HUES48 (cell line): ENCODE results near the gene GRIN2D.

Experiments
- H3K27ac ChIP-seq: one replicate; pipeline ENCODE4 v1.7.0; 2013; ENCODE audit warnings: low read depth, low read length, inconsistent platforms
- H3K27me3 ChIP-seq: 2 replicates; pipeline ENCODE4 v1.6.1; 2013; ENCODE audit warnings: mild to moderate bottlenecking, low read length; ENCODE audit not compliant: control insufficient read depth, insufficient read depth
- H3K36me3 ChIP-seq: 2 replicates; pipeline ENCODE4 v1.6.1; 2013; ENCODE audit warnings: low read length; ENCODE audit not compliant: control insufficient read depth, insufficient read depth
- H3K4me1 ChIP-seq: 2 replicates; pipeline ENCODE4 v1.6.1; 2013; ENCODE audit warnings: mild to moderate bottlenecking, low read length; ENCODE audit not compliant: control insufficient read depth, insufficient read depth
- H3K4me3 ChIP-seq: 2 replicates; pipeline ENCODE4 v1.5.1; 2013; ENCODE audit warnings: mild to moderate bottlenecking, low read depth, low read length
- H3K9ac ChIP-seq: 2 replicates; pipeline ENCODE4 v1.6.1; 2013; ENCODE audit warnings: mild to moderate bottlenecking, low read depth, low read length, moderate library complexity
- H3K9me3 ChIP-seq: 2 replicates; pipeline ENCODE4 v1.6.1; 2013; ENCODE audit warnings: low read length; ENCODE audit not compliant: control insufficient read depth, insufficient read depth

GRIN2D gene

DNA sequence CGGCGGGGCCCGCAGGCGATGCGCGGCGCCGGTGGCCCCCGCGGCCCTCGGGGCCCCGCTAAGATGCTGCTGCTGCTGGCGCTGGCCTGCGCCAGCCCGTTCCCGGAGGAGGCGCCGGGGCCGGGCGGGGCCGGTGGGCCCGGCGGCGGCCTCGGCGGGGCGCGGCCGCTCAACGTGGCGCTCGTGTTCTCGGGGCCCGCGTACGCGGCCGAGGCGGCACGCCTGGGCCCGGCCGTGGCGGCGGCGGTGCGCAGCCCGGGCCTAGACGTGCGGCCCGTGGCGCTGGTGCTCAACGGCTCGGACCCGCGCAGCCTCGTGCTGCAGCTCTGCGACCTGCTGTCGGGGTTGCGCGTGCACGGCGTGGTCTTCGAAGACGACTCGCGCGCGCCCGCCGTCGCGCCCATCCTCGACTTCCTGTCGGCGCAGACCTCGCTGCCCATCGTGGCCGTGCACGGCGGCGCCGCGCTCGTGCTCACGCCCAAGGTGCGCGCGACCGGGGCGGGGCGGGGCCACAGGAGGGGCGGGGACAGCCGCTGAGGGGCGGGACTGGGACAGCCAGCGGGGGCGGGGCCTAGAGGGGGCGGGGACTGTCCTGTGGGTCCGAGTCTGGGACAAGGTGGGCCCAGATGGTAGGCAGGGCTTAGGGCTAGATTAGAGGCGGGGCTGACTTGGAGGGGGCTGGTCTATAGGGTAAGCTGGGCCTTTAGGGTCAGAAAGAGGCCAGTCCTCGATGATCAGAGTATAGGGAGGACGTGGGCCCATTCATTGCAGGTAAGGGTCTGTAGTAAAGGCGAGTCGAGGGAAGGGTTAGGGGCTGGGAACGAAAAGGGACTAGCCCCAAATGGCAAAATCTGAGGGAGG, 5.1 kb downstream of the GRIN2D start:
- H3K9ac ChIP-seq: peak overlapping the region; percentile 65; the same call in 1 of the 2 replicates
- peaks cover 34% of the 10 kb centered on the region for H3K4me1 ChIP-seq
- H3K9me3 ChIP-seq: no peaks in the 10 kb centered on the region
- H3K27me3 ChIP-seq: peaks cover 46% of the 10 kb centered on the region
- no peaks in the 10 kb centered on the region for H3K36me3 ChIP-seq
- H3K27ac ChIP-seq: no peak overlapping the region
- H3K4me3 ChIP-seq: peak overlapping the region; percentile 70

DNA sequence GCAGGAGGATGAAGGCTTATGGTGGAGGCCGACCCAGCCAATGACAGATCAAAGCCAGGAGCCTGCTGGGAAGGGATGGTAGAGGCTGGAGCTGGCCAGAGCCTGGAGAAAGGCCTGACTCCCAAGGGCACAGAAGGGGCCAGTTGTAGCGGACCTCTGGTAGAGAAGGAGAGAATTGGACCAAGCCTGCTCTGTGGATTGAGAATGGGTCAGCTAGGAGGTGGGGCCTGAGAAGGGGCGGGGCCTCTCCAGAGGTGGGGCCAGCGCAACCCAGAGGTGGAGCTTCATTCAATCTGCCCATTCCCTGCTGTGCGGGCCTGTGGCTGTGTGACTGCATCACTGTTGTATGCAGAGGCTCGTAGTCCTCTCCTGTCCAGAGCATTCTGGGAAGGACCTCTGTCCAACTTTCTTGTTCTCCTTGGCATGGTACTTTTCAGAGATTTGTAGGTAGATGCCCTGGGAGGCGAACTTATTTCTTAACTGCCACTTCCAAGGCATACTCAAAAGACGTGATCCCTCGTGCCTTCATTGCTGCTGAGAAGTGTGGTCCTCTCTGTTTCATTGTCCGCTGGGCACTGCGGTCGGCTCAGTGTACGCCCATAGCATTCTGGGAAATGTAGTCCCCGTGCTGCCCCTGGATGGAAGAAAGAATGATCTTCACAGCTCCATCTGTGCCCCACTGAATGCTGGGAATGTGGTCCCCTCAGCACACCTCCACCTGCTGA, 6.7 kb downstream of the GRIN2D start:
- Histone ChIP-seq H3K4me1 (peaks cover 31% of the 10 kb centered on the region), H3K36me3 (no peaks in the 10 kb centered on the region), H3K9me3 (no peaks in the 10 kb centered on the region), H3K4me3 (peak overlapping the region; percentile 53), H3K27me3 (peaks cover 30% of the 10 kb centered on the region), H3K9ac (peak overlapping the region; percentile 44; the same call in 1 of the 2 replicates), H3K27ac (peak overlapping the region; percentile 62)

DNA sequence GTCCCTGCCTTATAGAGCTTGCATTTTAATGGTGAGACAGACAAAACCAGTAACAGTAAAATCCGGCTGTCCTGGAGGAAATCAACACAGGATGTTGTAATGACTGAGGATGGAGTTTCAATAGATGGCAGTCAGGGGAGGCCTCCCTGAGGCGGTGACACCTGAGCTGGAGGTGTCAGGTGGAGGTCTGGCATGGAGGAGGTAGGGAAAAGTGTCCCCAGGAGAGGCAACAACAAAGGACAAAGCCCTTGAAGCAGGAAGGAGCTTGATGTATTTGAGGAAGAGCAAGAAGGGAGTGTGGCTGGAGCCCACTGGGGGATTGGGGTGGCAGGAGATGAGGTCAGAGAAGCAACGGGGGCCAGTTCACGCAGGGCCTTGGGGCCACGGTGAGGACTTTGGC, 7.8 kb downstream of the GRIN2D start:
- Histone ChIP-seq H3K9me3 (no peaks in the 10 kb centered on the region), H3K27ac (no peak overlapping the region), H3K36me3 (no peaks in the 10 kb centered on the region), H3K9ac (no peak overlapping the region), H3K27me3 (peaks cover 19% of the 10 kb centered on the region), H3K4me1 (peaks cover 24% of the 10 kb centered on the region), H3K4me3 (no peak overlapping the region)

DNA sequence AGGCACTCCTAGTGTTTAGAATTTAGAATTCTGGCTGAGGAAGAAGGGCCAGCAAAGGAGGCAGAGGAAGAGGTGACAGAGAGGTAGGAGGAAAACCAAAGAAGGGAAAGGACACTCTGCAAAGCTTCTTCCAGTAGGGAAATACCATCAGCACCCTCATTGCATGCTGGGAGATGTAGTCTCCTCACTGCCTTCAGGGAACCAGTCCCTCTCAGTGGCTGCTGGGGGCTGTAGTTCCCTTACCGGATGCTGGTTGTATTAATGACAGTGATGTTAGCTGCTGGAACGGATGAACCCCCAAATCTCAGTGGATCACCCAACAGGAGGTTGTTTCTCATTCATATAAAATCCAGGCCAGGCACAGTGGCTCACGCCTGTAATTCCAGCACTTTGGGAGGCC, 10.1 kb downstream of the GRIN2D start:
- Histone ChIP-seq H3K9ac (no peak overlapping the region), H3K9me3 (no peaks in the 10 kb centered on the region), H3K4me1 (peaks cover 23% of the 10 kb centered on the region), H3K27ac (no peak overlapping the region), H3K36me3 (no peaks in the 10 kb centered on the region), H3K4me3 (no peak overlapping the region), H3K27me3 (no peaks in the 10 kb centered on the region)

DNA sequence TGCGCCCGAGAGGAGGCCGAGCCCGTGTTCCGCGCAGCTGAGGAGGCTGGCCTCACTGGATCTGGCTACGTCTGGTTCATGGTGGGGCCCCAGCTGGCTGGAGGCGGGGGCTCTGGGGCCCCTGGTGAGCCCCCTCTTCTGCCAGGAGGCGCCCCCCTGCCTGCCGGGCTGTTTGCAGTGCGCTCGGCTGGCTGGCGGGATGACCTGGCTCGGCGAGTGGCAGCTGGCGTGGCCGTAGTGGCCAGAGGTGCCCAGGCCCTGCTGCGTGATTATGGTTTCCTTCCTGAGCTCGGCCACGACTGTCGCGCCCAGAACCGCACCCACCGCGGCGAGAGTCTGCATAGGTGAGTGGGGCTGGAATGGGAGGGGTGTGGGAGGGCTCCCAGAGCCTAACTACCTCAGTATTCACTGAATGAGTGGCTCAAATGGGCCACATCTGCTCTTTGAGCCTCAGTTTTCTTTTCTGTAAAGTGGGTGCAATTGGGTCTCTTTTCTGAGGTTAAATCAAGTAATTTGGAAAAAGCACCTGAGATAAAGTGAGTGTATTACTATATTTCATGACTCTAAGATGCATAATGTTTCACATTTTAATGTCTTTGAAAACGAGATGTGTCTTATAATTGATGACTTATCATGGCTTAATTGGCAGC, 11.7 kb downstream of the GRIN2D start:
- H3K27ac ChIP-seq: no peak overlapping the region
- no peaks in the 10 kb centered on the region for H3K36me3 ChIP-seq
- H3K9ac ChIP-seq: no peak overlapping the region
- no peaks in the 10 kb centered on the region for H3K9me3 ChIP-seq
- H3K4me1 ChIP-seq: peaks cover 20% of the 10 kb centered on the region
- H3K27me3 ChIP-seq: no peaks in the 10 kb centered on the region
- no peak overlapping the region for H3K4me3 ChIP-seq

DNA sequence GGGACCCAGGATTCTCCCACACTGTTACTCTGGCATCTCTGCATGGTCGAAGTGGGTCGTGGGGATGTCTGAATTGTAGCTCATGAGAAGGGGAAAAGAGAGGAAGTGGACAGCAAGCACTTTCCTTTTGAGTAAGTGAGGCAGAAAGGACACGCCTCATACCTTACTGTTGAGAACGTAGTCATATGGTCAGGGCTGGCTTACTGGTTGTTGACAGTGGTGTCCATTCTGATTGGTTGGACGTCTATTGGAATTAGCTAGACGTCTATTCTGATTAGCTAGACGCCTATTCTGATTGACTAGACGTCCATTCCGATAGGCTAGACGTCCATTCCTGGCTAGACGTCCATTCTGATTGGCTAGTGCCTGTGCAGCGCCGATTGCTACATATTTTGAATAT, 12.4 kb downstream of the GRIN2D start:
- Histone ChIP-seq H3K27me3 (no peaks in the 10 kb centered on the region), H3K9ac (no peak overlapping the region), H3K9me3 (no peaks in the 10 kb centered on the region), H3K27ac (no peak overlapping the region), H3K4me3 (no peak overlapping the region), H3K36me3 (no peaks in the 10 kb centered on the region), H3K4me1 (peaks cover 15% of the 10 kb centered on the region)

DNA sequence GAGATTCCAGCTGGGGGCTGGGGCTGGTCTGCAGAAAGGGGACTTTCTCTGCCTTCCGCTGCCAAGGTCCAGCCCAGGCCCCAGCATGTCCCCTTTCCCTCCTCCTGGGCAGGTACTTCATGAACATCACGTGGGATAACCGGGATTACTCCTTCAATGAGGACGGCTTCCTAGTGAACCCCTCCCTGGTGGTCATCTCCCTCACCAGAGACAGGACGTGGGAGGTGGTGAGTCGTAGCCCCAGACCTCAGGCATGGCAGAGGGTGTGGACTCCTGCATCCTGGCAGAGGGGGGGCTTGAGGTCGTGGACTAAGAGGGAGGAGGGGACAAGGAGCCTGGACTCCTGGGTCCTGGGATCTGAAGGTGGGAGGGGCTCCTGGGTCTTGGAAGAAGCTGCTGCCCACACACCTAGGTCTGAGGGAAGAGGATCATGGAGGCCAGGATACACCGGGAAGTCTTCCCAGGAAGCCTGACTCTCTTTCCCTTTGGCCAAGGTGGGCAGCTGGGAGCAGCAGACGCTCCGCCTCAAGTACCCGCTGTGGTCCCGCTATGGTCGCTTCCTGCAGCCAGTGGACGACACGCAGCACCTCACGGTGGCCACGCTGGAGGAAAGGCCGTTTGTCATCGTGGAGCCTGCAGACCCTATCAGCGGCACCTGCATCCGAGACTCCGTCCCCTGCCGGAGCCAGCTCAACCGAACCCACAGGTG, 20.6 kb downstream of the GRIN2D start:
- Histone ChIP-seq H3K36me3 (no peaks in the 10 kb centered on the region), H3K9ac (no peak overlapping the region; the same call in 1 of the 2 replicates), H3K4me3 (peak overlapping the region; percentile 67), H3K27ac (peak overlapping the region; percentile 78), H3K27me3 (no peaks in the 10 kb centered on the region), H3K4me1 (peaks cover 19% of the 10 kb centered on the region; the same call in 1 of the 2 replicates), H3K9me3 (no peaks in the 10 kb centered on the region)

DNA sequence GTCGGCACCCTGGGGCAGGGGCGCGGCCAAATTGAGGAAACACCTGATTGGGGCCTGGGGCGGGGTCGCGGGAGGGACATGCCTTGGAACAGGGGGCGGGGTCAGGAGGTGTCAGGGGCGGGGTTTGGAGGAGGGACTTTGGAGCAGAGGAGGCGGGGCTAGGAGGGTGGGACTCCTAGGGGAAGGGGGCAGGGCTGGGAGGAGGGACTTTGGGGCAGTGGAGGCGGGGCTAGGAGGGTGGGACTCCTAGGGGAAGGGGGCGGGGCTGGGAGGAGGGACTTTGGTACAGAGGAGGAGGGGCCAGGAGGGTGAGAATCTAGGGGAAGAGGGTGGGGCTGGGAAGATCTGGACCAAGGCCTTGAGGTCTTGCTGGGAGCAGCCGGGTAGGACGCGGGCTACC, 21.9 kb downstream of the GRIN2D start:
- Histone ChIP-seq H3K4me1 (peaks cover 20% of the 10 kb centered on the region; the same call in 1 of the 2 replicates), H3K4me3 (no peak overlapping the region; the same call in 1 of the 2 replicates), H3K9ac (no peak overlapping the region), H3K27me3 (no peaks in the 10 kb centered on the region), H3K27ac (no peak overlapping the region), H3K36me3 (no peaks in the 10 kb centered on the region), H3K9me3 (no peaks in the 10 kb centered on the region)

DNA sequence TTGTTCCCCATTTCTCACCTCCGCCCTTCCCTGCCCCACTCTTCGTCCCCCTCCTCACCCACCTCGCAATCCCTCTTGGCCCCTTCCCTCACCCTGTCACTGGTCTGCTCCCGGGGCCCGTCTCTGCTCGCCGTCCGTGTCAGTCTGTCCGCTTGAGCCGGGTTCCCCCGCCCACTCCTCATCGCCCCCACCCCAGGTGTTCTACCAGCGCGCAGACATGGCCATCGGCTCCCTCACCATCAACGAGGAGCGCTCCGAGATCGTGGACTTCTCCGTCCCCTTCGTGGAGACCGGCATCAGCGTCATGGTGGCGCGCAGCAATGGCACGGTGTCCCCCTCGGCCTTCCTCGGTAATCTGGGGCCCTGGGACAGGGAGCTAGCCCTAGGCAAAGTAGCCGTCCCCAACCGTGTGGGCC, 22.3 kb downstream of the GRIN2D start:
- Histone ChIP-seq H3K36me3 (no peaks in the 10 kb centered on the region), H3K9ac (no peak overlapping the region), H3K4me1 (peaks cover 20% of the 10 kb centered on the region; the same call in 1 of the 2 replicates), H3K27me3 (no peaks in the 10 kb centered on the region), H3K9me3 (no peaks in the 10 kb centered on the region), H3K4me3 (no peak overlapping the region; the same call in 1 of the 2 replicates), H3K27ac (no peak overlapping the region)

DNA sequence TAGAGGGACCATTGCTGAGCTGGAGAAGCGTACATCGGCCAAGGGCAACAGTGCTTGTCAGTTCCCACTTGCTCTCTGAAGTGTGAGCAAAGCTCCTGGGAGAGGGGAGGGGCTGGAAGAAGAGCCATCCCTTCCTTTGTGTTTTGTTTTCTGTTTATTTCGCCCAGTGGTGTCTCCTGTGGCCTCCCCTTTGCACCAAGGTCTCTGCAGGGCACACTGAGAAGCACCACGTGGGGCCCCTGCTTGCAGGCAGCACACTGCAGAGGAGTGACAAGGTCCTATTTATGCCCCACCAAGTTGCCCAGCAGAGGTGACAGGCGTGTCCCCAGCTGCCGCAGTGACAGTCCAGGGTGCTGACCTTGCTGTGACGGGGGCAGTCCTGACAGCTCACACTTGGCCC, 24.0 kb downstream of the GRIN2D start:
- H3K9ac ChIP-seq: no peak overlapping the region
- H3K36me3 ChIP-seq: no peaks in the 10 kb centered on the region
- no peaks in the 10 kb centered on the region for H3K27me3 ChIP-seq
- peaks cover 20% of the 10 kb centered on the region; the same call in 1 of the 2 replicates for H3K4me1 ChIP-seq
- H3K27ac ChIP-seq: no peak overlapping the region
- no peak overlapping the region for H3K4me3 ChIP-seq
- H3K9me3 ChIP-seq: no peaks in the 10 kb centered on the region
